GM18870 (cell line): ENCODE results near the gene STYXL1.
"Not testable (repeated sequence)": the region's sequence is repeated elsewhere in the genome, so short reads cannot be mapped to it uniquely, and the experiment has no call there.

Source experiments
- ATAC-seq: cut with Tn5 transposase; IDR thresholded peaks from one replicate; pipeline ENCODE4 v1.9.1; 2021; ENCODE audit warnings: moderate library complexity; ENCODE audit not compliant: unreplicated experiment

The STYXL1 gene

DNA sequence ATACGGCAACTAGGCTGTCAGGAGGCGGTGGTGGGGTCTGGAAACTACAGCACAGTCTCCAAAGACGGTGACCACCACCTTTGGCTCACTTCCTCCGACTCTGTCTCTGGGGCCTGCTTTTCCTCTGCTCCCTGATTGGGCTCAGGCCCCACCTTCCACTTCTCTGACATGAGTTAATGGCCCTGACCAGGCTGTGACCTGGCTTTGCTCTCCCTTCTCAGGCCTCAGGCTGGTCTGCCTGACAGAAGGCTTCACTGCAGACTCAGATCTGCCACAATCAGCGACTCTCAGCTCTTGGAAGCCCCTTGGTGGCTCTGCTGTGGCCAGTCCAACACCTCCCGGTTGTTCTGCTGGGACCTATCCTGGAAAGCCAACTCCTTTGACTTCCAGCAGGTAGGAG lies 7.7 kb downstream of the STYXL1 start:
- no peak for ATAC-seq

DNA sequence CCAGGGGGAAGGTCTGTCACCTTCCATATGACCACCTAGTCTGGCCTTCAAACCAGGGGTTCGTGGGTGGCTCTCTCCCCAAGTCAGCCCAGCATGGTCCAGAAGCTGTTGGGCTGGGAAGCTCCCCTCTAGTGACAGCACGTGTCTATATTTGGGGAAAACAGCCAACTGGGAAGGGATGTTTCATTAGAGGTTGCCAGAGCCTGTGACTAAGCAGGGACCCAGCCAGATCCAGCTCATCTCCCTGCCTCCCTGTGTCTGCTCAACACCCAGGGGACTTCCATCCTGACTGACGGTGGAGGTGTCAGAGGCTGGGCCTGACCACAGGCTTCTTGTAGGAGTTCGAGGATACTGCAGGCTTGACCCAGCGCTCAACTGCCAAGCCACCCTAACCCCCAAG lies 10.5 kb downstream of the STYXL1 start:
- no peak for ATAC-seq

- ATAC-seq: no peak
These were observed 15.8 kb downstream of the STYXL1 start for GRCh38 chr7:76031964-76032363.

DNA sequence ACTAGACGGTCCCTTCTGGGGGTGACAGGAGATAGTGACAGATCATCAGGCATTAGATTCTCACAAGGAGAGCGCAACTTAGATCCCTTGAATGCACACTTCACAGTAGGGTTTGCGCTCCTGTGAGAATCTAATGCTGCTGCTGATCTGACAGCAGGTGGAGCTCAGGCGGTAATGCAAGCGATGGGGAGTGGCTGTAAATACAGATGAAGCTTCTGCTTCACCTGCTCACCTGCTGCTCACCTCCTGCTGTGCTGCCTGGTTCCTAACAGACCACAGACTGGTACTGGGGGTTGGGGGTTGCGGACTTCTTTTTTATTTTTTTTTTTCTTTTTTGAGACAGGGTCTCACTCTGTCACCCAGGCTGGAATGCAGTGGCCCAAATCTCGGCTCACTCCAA lies 18.1 kb downstream of the STYXL1 start:
- not testable (repeated sequence) for ATAC-seq

- no peak for ATAC-seq
These were observed 24.8 kb downstream of the STYXL1 start for GRCh38 chr7:76023002-76023401.

- ATAC-seq: no peak
These were observed 25.6 kb downstream of the STYXL1 start for GRCh38 chr7:76022026-76022780.

DNA sequence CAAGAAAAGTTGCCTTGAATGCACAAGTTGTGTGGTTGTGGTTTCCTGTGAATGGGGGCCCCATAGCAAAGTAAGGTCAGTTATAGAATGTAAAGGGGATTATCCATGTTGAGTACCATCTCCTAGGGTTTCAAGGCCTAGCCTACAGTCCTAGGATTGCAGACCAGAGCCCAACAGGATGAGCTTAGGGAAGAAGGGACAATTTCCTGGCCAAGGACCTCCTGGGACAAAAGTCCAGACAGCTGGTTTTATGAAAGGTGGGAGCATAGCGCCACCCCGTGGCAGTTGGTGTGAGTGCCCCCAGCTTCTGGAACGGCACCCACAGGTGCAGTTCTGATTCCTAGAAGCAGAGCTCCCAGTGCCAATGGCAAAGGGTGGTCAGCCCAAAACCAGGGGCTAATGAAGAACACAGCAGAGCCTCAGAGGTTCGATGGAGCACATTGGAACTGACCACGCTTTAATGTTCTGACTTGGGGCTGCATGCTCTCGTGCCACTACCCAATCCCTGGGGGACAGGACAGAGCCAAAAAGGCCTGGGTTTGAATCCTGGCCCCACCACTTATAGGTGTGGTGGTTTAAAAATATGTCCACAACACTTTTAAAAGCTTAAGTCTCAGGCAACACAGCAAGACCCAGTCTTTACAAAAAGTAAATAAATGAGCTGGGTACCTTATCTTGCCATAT lies 27.6 kb downstream of the STYXL1 start:
- no peak for ATAC-seq

DNA sequence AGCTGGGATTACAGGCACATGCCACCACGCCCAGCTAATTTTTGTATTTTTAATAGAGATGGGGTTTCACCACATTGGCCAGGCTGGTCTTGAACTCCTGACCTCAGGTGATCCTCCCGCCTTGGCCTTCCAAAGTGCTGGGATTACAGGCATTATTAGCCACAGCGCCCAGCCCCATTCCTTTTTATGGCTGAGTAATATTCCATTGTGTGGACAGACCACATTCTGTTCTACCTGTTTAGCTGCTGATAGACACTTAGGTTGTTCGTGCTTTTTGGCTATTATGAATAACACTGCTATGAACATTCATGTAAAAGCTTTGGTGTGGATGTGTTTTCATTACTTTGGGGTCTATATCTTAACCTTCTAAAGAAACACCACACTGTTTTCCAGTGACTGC lies 29.3 kb downstream of the STYXL1 start:
- ATAC-seq: not testable (repeated sequence)

- no peak for ATAC-seq
These were observed 31.4 kb downstream of the STYXL1 start for GRCh38 chr7:76016191-76016947.

DNA sequence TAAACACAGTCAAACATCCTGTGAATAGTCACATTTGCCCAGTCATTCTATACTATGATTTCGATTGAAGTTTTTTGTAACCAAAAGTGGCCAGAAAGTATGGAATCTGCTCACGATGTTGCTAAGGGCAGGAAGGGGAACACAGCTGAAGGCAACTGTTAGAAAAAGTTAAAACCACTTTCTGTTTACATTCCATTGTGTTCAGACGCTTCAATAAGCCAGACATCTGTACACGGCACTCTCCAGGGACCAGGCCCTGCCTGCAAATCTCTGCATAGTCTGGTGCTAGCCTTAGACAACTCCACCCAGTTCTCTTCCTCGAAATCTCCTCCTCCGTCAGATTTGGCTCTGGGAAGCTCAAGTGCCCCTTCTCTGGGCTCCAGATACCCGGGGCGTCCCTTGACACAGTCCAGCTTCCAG lies 36.3 kb downstream of the STYXL1 start:
- ATAC-seq: no peak

- ATAC-seq: no peak
These were observed 37.9 kb downstream of the STYXL1 start for GRCh38 chr7:76009672-76010600.

DNA sequence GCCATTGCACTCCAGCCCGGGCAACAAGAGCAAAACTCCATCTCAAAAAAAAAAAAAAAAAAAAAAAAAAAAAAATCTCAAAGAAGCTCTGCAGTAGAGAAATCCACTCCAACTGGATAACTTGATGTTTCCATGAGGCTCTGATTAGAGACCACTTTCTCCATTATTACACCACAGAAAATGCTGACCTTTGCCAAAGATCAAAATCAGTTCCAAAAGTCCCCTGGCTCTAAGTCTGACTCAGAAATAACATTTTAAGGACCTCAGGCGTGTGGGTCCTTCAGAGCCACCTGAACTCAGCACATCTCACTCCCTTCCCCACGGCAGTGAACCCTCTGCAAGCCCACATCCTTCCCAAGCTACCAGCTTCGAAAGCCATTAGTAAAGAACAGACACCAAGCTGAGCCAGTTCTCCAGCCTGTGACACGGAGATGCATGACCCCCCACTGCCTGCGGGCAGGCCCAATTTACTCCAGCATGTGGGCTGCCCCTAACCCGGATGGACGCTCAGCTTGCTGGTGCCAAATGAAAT lies 39.6 kb downstream of the STYXL1 start:
- ATAC-seq: no peak

DNA sequence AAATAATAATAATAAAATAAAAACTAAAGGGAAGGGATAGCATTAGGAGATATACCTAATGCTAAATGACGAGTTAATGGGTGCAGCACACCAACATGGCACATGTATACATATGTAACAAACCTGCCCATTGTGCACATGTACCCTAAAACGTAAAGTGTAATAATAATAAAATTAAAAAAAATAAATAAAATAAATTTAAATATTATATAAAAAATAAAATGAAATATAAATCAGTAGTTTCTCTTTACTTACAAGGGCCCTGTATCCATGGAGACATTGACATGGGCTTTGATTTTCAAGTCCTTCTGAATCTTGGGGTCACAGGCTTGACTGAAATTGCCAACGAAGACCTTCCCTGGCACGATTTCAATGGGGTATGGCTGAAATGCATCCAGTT lies 42.8 kb downstream of the STYXL1 start:
- ATAC-seq: not testable (repeated sequence)

- ATAC-seq: no peak
These were observed 44.4 kb downstream of the STYXL1 start for GRCh38 chr7:76003351-76003750.

DNA sequence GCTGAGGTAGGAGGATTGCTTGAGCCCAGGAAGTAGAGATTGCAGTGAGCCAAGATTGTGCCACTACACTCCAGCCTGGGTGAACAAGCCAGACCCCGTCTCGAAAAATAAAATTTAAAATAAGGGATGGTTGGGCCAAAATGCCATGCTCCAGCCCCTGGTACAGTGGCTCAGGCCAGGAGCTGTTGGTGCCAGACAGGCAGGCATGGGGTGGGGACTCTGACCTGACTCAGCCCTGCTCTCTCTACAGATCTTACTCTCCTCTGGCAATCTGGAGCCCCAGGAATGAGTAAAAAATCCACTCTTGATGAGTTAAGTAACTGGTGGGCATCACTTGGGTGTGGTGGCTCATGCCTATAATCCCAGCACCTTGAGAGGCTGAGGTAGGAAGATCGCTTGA lies 45.0 kb downstream of the STYXL1 start:
- no peak for ATAC-seq

DNA sequence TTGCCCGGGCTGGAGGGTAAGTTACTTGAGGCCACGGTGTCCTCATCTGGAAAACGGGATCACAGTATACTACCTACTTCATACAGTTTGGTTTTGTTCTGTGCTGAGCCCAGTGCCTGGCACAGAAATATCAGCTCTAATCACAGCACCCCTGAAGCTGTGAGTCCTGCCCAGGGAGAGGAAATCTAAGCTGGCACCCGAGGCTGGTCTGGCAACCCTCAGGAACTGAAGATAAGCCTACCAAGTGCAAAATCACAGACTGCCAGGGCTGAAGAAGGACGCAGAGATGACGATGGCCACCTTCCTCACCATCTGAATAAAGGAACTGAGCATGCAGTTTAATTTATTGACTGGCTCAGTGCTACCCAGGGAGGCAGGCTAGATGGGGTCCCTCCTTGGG lies 45.7 kb downstream of the STYXL1 start:
- no peak for ATAC-seq

- ATAC-seq: no peak
These were observed 47.2 kb downstream of the STYXL1 start for GRCh38 chr7:76000566-76000965.

DNA sequence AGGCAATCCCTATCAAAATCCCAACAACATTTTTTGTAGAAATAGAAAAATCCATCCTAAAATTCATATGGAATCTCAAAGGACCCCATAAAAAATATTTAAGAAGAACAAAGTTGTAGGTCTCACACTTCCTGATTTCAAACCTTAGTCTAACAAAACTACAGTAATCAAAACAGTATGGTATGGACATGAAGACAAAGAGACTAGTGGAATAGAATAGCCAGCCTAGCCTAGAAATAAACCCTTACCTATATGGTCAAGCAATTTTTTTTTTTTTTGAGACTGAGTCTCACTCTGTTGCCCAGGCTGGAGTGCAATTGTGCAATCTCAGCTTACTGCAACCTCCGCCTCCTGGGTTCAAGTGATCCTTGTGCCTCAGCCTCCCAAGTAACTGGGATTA lies 49.8 kb downstream of the STYXL1 start:
- ATAC-seq: no peak

- ATAC-seq: no peak
These were observed 51.3 kb downstream of the STYXL1 start for GRCh38 chr7:75996476-75996875.

DNA sequence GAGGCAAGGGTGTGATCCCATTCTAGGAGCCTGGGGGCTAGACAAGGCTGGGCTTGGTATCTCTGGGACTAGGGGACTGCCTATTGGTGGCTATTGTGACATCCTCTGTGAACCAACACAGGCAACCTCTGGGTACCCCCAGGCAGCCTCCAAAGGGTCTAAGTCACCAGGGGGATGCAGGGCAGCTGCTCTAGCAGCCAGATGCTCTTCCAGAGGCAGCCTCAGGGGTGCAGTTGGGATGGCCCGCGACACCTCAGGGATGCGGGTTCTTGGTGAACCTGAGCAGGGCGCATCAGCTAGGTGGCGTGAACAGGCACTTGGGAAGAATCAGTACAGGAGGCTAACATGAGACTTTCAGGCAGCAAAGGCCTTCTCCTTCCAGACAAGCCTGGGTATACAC lies 51.8 kb downstream of the STYXL1 start:
- no peak for ATAC-seq
